HG03432 (cell line): Measurements from ENCODE around the gene SLC4A4.

ENCODE experiments used
- ATAC-seq: cut with Tn5 transposase; IDR thresholded peaks from one replicate; pipeline ENCODE4 v1.9.1; 2021; ENCODE audit warnings: mild to moderate bottlenecking, moderate library complexity; ENCODE audit not compliant: unreplicated experiment

Gene SLC4A4

DNA sequence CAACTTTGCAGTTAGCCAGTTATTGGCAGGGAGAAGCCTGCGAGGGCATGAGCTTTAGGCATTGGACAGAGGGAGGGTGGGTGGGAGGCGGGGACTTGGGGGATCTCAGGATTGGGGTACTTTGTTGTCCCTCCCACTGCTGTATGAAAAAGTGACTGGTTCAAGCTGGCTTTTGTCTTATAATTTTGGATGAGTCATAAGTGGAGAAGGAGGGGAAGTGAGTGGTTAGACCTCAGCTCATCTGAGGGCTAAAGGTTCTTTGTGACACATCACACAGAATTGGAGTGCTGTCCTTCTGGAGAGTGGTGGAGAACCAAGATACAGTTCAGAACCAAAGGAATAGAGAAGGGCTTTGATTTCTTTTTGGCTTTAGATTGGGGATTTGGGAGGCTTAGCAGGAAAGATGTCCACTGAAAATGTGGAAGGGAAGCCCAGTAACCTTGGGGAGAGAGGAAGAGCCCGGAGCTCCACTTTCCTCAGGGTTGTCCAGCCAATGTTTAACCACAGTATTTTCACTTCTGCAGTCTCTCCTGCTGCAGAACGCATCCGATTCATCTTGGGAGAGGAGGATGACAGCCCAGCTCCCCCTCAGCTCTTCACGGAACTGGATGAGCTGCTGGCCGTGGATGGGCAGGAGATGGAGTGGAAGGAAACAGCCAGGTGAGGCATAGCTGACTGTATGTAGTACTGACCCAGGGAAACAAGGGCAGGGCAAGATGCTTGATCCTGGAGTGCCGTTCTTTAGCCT is at the start of gene SLC4A4:
Gene SLC4A4, plus strand, starts transcription at position 175 of the 748 bp plus-strand sequence.
- ATAC-seq, result peak; percentile 100

DNA sequence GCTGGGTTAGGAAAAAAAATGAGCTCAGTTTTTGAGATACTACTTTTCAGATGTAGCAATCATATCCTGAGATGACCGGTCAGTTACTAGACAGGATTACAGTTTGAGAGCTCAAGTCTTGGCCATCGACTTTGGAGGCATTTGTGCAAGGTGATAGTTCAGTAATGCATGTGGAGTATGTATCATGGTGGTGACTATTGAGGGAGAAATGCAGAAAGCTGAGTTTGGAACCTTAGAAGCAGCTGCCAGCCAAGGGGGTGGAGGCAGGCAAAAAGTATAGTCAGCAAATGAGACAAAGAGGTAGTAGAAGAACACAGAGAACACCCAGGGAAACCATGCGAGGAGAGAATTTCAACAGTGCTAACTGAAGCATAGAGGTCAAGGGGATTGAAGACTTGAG is 48.7 kb upstream of the SLC4A4 start:
- no peak for ATAC-seq

DNA sequence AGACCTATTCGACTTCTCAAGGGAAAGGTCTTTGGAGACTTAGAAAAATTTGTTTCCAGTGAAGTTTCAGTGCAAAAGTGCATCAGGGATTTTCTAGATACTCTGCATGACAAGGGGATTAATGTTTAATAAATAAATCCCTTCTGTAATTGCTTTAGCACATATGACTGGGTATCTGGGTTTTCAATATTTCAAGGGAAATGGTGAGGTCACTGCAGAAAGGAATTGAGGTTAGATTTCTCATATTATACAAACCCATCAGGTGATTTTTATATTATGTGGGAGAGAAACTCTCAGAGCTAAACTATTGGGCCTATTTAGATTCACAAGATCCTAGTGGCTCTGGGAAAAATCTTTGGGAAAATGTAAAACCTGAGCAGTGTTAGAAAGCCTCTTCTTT is 48.3 kb upstream of the SLC4A4 start:
- ATAC-seq, result no peak

DNA sequence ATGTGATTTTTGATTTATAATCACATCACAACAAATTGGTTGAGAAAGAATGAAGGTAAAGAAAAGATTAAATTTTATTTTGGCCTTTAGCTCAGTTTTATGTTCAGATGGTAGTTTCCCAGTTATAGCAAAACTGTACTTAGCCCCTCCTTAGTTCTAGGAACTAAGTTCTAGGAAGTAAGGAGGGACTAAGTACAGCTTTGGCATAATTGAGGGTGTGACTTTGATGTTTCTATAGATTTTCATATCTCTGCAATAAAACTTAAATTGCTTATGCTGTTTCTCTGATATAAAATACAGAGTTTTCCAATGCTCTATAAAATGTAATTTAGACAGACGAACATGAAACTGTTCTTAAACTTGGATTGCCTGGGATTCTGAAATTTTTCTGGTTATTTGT is 46.6 kb upstream of the SLC4A4 start:
- no peak for ATAC-seq

GRCh38 chr4:71293705-71294104 is 45.1 kb upstream of the SLC4A4 start:
- ATAC-seq, result no peak

GRCh38 chr4:71294301-71294700 is 44.5 kb upstream of the SLC4A4 start:
- no peak for ATAC-seq

- no peak for ATAC-seq
Measured at GRCh38 chr4:71296945-71297344, 41.9 kb upstream of the SLC4A4 start.

- ATAC-seq, result no peak
Measured at GRCh38 chr4:71300362-71300761, 38.5 kb upstream of the SLC4A4 start.

DNA sequence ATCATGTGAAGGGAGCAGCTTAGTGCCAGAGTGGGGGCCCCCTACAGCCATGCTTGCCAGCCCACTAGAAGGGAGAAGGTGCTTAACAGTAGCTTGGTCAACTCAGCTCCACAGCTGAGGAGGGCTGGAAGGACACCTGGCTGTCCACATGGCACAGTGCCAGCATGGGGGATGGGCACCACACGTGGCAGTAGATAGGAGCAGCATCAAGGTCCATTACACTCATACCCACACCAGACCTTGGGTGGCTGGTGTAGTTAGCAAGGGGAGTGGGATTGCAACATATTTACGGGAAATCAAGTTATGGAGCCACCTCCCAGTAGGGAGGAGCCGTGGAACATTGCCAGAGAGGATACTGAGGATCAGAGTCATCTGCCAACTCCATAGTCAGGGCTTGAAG is 37.9 kb upstream of the SLC4A4 start:
- ATAC-seq, result no peak

DNA sequence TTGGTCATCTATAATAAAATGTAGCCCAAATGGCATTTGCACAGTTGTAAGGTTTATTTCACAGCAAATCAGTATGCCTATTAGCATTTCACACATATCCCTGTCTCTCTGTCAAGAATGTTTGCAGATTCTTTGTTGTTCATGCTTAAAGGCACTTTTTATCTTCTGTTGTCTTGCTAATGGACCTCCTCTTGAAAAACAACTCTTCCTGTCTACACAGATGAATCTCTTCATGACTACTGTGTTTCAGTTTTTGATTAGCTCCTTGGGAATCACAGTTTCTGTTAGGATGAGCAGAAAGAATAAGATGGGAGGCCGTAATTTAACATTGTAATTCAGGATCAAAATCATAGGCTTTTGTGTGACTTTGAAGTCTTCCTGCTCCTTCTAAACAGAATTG is 35.5 kb upstream of the SLC4A4 start:
- ATAC-seq, result no peak

GRCh38 chr4:71303850-71304249 is 35.0 kb upstream of the SLC4A4 start:
- ATAC-seq, result no peak

GRCh38 chr4:71304289-71304850 is 34.5 kb upstream of the SLC4A4 start:
- ATAC-seq, result no peak

GRCh38 chr4:71307729-71308128 is 31.1 kb upstream of the SLC4A4 start:
- no peak for ATAC-seq

DNA sequence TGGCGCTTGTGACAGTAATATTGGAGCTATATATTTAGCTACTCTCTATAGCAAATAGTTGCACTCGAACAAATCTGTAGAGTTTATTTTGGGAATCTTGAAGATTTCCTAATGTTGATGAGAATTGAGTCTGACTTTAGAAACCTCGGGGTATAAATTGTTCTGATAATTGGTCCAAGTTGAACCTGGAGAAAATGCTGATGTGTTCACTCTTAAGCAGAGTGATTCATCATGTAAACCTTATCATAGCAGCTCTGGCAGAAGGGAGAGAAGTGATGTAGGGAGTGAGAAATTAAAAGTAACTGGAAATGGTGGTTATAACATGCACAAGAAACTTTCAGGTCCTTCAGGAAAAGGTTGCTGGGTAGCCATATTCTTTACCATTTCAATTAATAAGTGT is 16.4 kb upstream of the SLC4A4 start:
- ATAC-seq, result no peak

GRCh38 chr4:71333368-71333767 is 5.5 kb upstream of the SLC4A4 start:
- ATAC-seq, result no peak

GRCh38 chr4:71333960-71334359 is 4.9 kb upstream of the SLC4A4 start:
- no peak for ATAC-seq

DNA sequence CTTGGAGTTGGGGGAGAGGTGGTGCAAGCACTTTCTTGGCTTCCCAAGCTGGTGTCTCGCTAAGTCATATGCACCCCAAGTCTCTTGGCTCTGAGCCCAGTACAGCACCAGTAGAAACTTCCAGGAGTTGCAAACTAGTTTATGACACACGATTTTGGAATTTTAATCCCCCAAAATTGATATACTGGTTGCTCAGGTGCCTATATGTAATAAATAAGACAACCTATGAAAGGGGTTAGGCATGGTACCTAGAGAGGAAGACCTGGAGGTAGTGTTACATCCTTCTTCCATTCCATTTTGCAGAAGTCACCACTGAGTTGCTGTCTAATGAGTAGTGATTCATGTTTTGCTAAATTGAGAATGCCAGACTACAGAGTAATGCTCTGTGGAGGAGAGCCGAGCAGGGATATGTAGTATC is 4.3 kb upstream of the SLC4A4 start:
- ATAC-seq, result no peak

DNA sequence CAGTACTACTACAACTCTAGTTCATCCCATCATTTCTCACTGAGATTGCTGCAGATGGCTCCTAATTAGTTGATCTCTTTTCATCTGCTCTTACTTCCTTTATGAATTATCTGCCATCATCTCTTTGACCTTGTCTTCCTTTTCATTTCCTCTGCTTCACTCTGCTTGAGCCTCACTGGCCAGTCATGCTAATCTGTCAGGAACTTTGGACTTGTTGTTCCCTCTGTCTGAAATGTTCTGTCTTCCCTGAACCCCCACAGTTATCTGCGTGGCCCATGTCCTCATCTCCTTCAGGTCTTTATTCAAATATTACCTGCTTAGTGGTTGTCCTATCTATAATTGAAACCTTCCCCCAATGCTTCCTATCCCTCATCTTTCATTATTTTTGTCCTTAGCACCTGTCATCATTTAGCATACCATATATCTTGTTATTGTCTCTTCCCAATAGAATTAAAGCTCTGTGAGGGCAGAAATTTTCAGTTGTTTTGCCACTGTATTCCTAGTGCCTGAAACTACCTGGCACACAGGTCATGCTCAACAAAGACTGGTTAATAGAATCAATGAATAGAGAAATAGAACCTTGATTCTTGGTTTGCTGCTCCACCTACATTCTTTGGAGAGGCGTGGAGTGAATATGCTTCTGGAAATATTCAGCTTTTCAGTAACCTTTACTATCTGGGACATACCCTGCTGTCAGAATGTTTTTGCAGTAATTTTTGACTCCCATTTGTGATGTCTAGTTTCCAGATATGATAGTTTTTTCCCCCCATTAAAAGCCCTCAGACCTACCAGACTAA is 5.0 kb downstream of the SLC4A4 start:
- no peak for ATAC-seq

DNA sequence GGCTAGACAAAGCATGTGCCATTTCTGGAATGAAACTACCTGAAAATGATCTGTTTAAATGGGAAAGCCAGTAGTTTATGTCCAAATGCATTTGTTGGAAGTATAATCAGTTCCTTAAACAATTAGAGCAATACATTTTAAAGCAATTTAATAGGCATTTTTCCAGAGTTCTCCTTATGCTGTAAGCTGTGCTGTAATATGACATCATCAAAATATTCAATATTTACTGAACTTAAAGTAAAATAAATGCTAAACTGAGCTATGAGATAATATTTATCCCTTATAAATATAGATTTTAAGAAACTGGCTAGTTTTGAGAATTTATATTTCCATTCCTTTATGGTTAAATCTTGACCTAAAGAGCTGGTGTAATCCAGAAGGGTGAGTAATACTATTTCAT is 7.9 kb downstream of the SLC4A4 start:
- ATAC-seq, result no peak

DNA sequence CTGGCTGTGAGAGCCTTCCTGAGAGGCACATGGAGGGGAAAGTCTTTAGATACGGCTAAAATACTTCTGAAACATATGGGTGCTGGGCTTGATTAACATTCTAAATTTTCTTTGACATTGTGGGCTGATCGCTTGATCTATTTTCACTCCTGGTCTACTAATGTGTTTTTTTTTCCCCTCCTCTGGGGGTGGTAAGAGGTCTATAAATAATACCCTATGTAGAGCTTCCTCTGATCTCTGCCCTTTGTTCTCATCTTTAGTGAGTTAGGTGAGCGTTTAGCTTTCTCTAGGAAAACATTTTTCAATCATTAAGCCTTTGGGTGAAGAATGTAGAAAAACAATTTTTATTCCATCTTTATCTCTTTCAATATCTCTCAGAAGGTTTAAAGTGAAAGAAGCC is 9.8 kb downstream of the SLC4A4 start:
- no peak for ATAC-seq

GRCh38 chr4:71355045-71355444 is 16.2 kb downstream of the SLC4A4 start:
- ATAC-seq, result no peak

GRCh38 chr4:71355971-71356370 is 17.2 kb downstream of the SLC4A4 start:
- ATAC-seq, result no peak
